K562 (cell line): Measurements from ENCODE around the gene BROX. TPM values are rescaled to one million over a fixed set of nuclear protein-coding genes. Genes with fewer than 3 reads are reported as not detected.

Experiments
- CCNT2 ChIP-seq: IDR thresholded peaks from 2 replicates; pipeline ENCODE4 v1.6.1; 2011; ENCODE audit warnings: borderline replicate concordance, low read depth, mild to moderate bottlenecking, moderate library complexity, mixed read lengths, low read length; ENCODE audit not compliant: insufficient read length; ENCODE audit errors: extremely low read depth
- DPF2 ChIP-seq: fragments of 450-650 bp; IDR thresholded peaks from 2 replicates; pipeline ENCODE4 v1.6.1; 2016
- GTF2A2 ChIP-seq: IDR thresholded peaks from 2 replicates; pipeline ENCODE4 v1.6.1; 2016; ENCODE audit warnings: mild to moderate bottlenecking, missing genetic modification characterization, missing compliant biosample characterization
- HNRNPL ChIP-seq: fragments of 200-400 bp; formaldehyde crosslinking; IDR thresholded peaks from 2 replicates; pipeline ENCODE4 v1.6.1; 2017; ENCODE audit warnings: low read depth, mild to moderate bottlenecking, low read length
- NBN ChIP-seq: fragments of 450-650 bp; IDR thresholded peaks from 2 replicates; pipeline ENCODE4 v1.6.1; 2016; ENCODE audit warnings: low read depth, mild to moderate bottlenecking
- RBBP5 ChIP-seq: fragments of 200-600 bp; sonication (generic); IDR thresholded peaks from 2 replicates; pipeline ENCODE4 v1.6.1; 2012; ENCODE audit warnings: borderline replicate concordance, mild to moderate bottlenecking, low read length, control low read depth, inconsistent platforms; ENCODE audit not compliant: insufficient read depth, poor library complexity, severe bottlenecking
- RCOR1 ChIP-seq, 2 experiments: IDR thresholded peaks; 2 replicates each; pipeline ENCODE4 v1.6.1; 2012; ENCODE audit warnings: low read depth in 2 of 2, low read length in 2 of 2, borderline replicate concordance in 1 of 2, improper control_type of control experiment in 1 of 2
- SOX6 ChIP-seq: fragments of 450-650 bp; IDR thresholded peaks from 2 replicates; pipeline ENCODE4 v1.6.1; 2014; ENCODE audit warnings: mild to moderate bottlenecking
- THAP12 ChIP-seq: fragments of 250-450 bp; sonication (Bioruptor Pico); IDR thresholded peaks from 2 replicates; pipeline ENCODE4 v1.9.0; 2021; ENCODE audit warnings: mild to moderate bottlenecking, inconsistent platforms
- USF2 ChIP-seq: sonication (generic); formaldehyde crosslinking; IDR thresholded peaks from 2 replicates; pipeline ENCODE4 v1.5.0; 2020; ENCODE audit warnings: missing genetic modification reagents
- ZFX ChIP-seq: sonication (generic); formaldehyde crosslinking; IDR thresholded peaks from 2 replicates; pipeline ENCODE4 v1.8.0; 2022; ENCODE audit warnings: mild to moderate bottlenecking, missing genetic modification reagents, moderate library complexity
- ZNF561 ChIP-seq: fragments of 450-650 bp; formaldehyde crosslinking; conservative IDR thresholded peaks from 2 replicates; pipeline ENCODE4 v1.4.0; 2020; ENCODE audit warnings: mild to moderate bottlenecking, moderate library complexity
- ZNF589 ChIP-seq: fragments of 200-800 bp; sonication (Bioruptor generic); IDR thresholded peaks from 2 replicates; pipeline ENCODE4 v1.6.1; 2016; ENCODE audit warnings: low read depth, missing genetic modification characterization, missing compliant biosample characterization
- polyA plus RNA-seq, 8 experiments: library from polyadenylated mRNA; depleted of rRNA in 4 of 8; stranded (reverse) in 5 of 8; unstranded in 3 of 8; fragments of >200 nt; fragmentation: Nextera tagmentation in 2 of 8; fragmentation: Illumina TruSeq in 1 of 8; extraction: Ambion mirVana in 2 of 8; extraction: Trizol in 1 of 8; gene quantifications; 2 replicates each; pipeline versions ENCODE4 v1.2.1 to v1.2.3, GENCODE V29; 2011 to 2014; ENCODE audit warnings: inconsistent platforms in 1 of 8, missing spikeins in 1 of 8
- total RNA-seq, 7 experiments: library from RNA; depleted of rRNA in 6 of 7; stranded (reverse); fragments of >200 nt in 6 of 7; fragmentation: Illumina TruSeq in 2 of 7; extraction: Trizol in 2 of 7; gene quantifications; 2 replicates each; pipeline versions ENCODE4 v1.2.1 to v1.2.3, GENCODE V29; 2011 to 2021; ENCODE audit warnings: low replicate concordance in 1 of 7
- TF ChIP-seq, protein P1 (sequence below): sonication (generic); formaldehyde crosslinking; IDR thresholded peaks from 2 replicates; pipeline ENCODE4 v1.8.0; 2022; ENCODE audit warnings: mild to moderate bottlenecking, missing genetic modification reagents
- TF ChIP-seq, protein P2 (sequence below), 2 experiments: fragments of 450-650 bp in 1 of 2; IDR thresholded peaks; 2 replicates each; pipeline ENCODE4 v1.6.1; 2011 to 2017; ENCODE audit warnings: low read depth in 2 of 2, antibody characterized with exemption in 1 of 2, borderline replicate concordance in 1 of 2, low read length in 1 of 2, mild to moderate bottlenecking in 1 of 2, mixed read lengths in 1 of 2; ENCODE audit not compliant: control insufficient read depth in 1 of 2

The BROX gene
- total and polyA plus RNA-seq, 9 of the 15 experiments (the other 6 are each of a cell fraction or from before 2014, with no cell fraction given), result 9.4 to 153 (median 45.1) TPM

DNA sequence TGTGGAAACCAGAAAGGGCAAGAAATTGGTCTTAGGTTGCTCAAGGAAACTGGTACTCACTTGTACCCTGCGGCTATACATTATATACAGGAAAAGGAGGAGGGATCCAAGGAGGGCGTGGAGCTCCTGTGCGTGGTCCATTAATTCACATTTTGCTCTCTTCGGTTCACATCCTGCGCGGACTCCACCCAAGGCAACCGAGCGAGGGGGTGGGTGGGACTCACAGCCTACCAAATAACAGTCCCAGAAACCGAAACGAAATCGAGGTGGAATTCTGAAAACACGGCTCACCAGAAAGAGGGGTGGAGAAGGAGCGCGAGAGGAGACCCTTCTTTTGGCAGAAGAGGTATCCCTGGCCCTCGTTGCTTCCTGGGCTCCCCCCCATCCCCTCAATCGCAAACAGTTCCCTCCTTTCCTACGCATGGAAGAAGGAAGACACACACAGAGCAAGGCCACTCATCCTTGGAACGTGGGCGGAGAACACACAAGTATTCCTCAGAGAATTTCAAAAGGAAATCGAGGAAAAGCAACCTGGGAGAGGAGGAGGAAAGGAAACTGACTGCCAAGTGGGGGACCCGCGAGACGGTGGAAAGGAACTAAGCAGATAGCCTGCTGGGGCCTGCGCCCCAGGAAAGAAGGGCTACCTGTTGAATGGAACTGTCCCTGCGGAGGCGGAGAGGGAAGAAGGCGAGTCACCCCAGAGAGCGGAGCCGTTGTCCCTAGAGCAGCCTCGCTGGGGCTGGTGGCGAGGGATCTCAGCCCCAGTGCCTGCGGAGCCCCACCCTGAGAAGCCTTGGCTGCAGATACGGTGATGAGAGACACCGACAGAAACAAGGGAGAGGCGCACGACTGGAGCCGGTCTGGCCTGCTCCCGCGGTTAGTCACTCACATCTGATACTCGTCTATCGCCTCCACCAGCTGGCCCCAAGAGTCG is 778 bp upstream of the BROX start (continued):
- TF ChIP-seq GTF2A2 (tag) (no peak), HNRNPL (no peak), CCNT2 (peak; percentile 85), RCOR1 (IDR thresholded peaks at IDR 0.05; ENCODE audit: borderline replicate concordance in 1 of 2, low read depth in 2 of 2, low read length in 2 of 2) (peak in 1 of 2 experiments; percentile 75; a peak in 1 of 4 replicates), ZFX (CRISPR knock-in tag) (peak; percentile 78), DPF2 (peak; percentile 79), ZNF589 (CRISPR knock-in tag) (no peak), USF2 (CRISPR knock-in tag) (no peak), ZNF561 (CRISPR knock-in tag) (no peak), THAP12 (CRISPR knock-in tag) (0 out of 2 replicates have a peak, but pooled peaks have one; percentile 21), SOX6 (peak; percentile 79; the same call in 1 of the 2 replicates), RBBP5 (peak; percentile 61), NBN (no peak)
- TF ChIP-seq, protein P1, sequence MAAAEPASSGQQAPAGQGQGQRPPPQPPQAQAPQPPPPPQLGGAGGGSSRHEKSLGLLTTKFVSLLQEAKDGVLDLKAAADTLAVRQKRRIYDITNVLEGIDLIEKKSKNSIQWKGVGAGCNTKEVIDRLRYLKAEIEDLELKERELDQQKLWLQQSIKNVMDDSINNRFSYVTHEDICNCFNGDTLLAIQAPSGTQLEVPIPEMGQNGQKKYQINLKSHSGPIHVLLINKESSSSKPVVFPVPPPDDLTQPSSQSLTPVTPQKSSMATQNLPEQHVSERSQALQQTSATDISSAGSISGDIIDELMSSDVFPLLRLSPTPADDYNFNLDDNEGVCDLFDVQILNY, result peak; percentile 39; the same call in 1 of the 2 replicates
- TF ChIP-seq, protein P2, sequence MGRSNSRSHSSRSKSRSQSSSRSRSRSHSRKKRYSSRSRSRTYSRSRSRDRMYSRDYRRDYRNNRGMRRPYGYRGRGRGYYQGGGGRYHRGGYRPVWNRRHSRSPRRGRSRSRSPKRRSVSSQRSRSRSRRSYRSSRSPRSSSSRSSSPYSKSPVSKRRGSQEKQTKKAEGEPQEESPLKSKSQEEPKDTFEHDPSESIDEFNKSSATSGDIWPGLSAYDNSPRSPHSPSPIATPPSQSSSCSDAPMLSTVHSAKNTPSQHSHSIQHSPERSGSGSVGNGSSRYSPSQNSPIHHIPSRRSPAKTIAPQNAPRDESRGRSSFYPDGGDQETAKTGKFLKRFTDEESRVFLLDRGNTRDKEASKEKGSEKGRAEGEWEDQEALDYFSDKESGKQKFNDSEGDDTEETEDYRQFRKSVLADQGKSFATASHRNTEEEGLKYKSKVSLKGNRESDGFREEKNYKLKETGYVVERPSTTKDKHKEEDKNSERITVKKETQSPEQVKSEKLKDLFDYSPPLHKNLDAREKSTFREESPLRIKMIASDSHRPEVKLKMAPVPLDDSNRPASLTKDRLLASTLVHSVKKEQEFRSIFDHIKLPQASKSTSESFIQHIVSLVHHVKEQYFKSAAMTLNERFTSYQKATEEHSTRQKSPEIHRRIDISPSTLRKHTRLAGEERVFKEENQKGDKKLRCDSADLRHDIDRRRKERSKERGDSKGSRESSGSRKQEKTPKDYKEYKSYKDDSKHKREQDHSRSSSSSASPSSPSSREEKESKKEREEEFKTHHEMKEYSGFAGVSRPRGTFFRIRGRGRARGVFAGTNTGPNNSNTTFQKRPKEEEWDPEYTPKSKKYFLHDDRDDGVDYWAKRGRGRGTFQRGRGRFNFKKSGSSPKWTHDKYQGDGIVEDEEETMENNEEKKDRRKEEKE (IDR thresholded peaks at IDR 0.05; ENCODE audit: borderline replicate concordance in 1 of 2, control insufficient read depth in 1 of 2, low read depth in 2 of 2, low read length in 1 of 2), result no peak
